ENCODE data around the gene HINT2. TPM values are rescaled to one million over a fixed set of nuclear protein-coding genes. Genes with fewer than 3 reads are reported as not detected.

Gene HINT2
- total RNA-seq, 1 donor: 13.8 TPM

- TF ChIP-seq CTCF (IDR thresholded peaks at IDR 0.05; ENCODE audit: insufficient read depth, low read depth, low read length): no peak
- H3K4me3 ChIP-seq (ENCODE audit: low read depth, low read length): no peak overlapping the region
- DNase-seq (ENCODE audit: low read depth): no peak
These were observed 31.4 kb downstream of the HINT2 start for GRCh38 chr9:35783418-35783817.

GRCh38 chr9:35781066-35781465 lies 33.8 kb downstream of the HINT2 start:
- H3K4me3 ChIP-seq (ENCODE audit: low read depth, low read length): no peak overlapping the region
- no peak for TF ChIP-seq CTCF (IDR thresholded peaks at IDR 0.05; ENCODE audit: insufficient read depth, low read depth, low read length)
- no peak for DNase-seq (ENCODE audit: low read depth)

- no peak for TF ChIP-seq CTCF (IDR thresholded peaks at IDR 0.05; ENCODE audit: insufficient read depth, low read depth, low read length)
- no peak for DNase-seq (ENCODE audit: low read depth)
- no peak overlapping the region for H3K4me3 ChIP-seq (ENCODE audit: low read depth, low read length)
These were observed 36.3 kb downstream of the HINT2 start for GRCh38 chr9:35778496-35778895.

GRCh38 chr9:35776018-35776417 lies 38.8 kb downstream of the HINT2 start:
- TF ChIP-seq CTCF (IDR thresholded peaks at IDR 0.05; ENCODE audit: insufficient read depth, low read depth, low read length): no peak
- DNase-seq (ENCODE audit: low read depth): no peak
- no peak overlapping the region for H3K4me3 ChIP-seq (ENCODE audit: low read depth, low read length)

- DNase-seq (ENCODE audit: low read depth): no peak
- no peak for TF ChIP-seq CTCF (IDR thresholded peaks at IDR 0.05; ENCODE audit: insufficient read depth, low read depth, low read length)
- no peak overlapping the region for H3K4me3 ChIP-seq (ENCODE audit: low read depth, low read length)
These were observed 39.8 kb downstream of the HINT2 start for GRCh38 chr9:35774907-35775635.

GRCh38 chr9:35771943-35772342 lies 42.9 kb downstream of the HINT2 start:
- no peak for DNase-seq (ENCODE audit: low read depth)
- H3K4me3 ChIP-seq (ENCODE audit: low read depth, low read length): no peak overlapping the region
- no peak for TF ChIP-seq CTCF (IDR thresholded peaks at IDR 0.05; ENCODE audit: insufficient read depth, low read depth, low read length)

GRCh38 chr9:35771534-35771933 lies 43.3 kb downstream of the HINT2 start:
- TF ChIP-seq CTCF (IDR thresholded peaks at IDR 0.05; ENCODE audit: insufficient read depth, low read depth, low read length): no peak
- peak; percentile 30 for DNase-seq (ENCODE audit: low read depth)
- no peak overlapping the region for H3K4me3 ChIP-seq (ENCODE audit: low read depth, low read length)

Measured in fibroblast of villous mesenchyme (primary cell).